Stimulated activated CD8-positive, alpha-beta memory T cell treated with anti-CD3 and anti-CD28 coated beads, Interleukin-4, amount 100 ng/mL, for 1 hour (primary cell): Measurements from ENCODE around the gene CFC1.
"Not testable (repeated sequence)": the region's sequence is repeated elsewhere in the genome, so short reads cannot be mapped to it uniquely, and the experiment has no call there.

ENCODE experiments used
- DNase-seq, 2 donors: peaks; one replicate each; pipeline ENCODE4 v3.0.0-alpha.2; 2020; ENCODE audit warnings: low read depth in 2 of 2, low spot score in 1 of 2

The CFC1 gene

GRCh38 chr2:130583582-130583981 lies 15.8 kb downstream of the CFC1 start:
- DNase-seq, result not testable (repeated sequence)

- DNase-seq, result not testable (repeated sequence)
These were observed 16.4 kb downstream of the CFC1 start for GRCh38 chr2:130582970-130583369.

DNA sequence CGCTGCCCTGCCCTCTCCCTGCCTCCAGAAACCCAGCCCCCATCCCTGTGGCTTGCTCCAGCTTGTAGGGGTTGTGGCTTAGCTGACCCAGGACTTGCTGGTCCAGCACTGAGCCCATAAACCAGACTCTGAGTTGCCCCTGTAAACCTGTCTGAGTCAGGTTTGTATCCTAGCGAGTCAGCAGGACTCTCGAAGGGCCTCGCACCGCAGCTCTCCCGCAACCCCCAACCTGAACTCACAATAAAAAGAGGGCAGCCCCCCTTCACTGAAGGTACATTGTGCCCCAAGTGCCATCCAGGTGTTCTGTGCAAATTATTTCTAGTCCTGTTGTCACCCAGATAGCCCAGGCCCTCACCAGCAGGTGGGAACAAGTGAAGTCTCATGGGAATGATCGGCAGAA lies 17.9 kb downstream of the CFC1 start:
- not testable (repeated sequence) for DNase-seq

DNA sequence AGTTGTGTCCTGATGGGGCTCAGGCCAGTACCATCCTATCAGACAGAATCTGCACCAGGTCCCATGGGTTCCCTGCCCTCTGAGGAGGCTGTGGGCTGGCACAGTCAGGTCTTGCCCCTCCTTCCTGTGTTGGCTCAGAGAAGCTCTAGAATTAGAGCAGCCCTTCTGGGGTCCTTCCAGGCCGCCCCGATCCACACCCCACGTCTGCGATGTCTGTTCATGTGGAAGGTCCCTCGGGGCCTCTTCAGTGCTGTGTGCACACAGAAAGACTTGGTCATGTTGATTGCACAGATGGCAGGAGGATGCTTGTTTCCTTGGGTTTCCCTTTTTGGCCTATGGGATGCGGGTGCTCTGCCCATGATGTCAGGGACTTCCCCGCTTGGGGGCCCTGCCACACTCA lies 20.3 kb downstream of the CFC1 start:
- DNase-seq, result not testable (repeated sequence)

- not testable (repeated sequence) for DNase-seq
These were observed 21.8 kb downstream of the CFC1 start for GRCh38 chr2:130577559-130577958.

DNA sequence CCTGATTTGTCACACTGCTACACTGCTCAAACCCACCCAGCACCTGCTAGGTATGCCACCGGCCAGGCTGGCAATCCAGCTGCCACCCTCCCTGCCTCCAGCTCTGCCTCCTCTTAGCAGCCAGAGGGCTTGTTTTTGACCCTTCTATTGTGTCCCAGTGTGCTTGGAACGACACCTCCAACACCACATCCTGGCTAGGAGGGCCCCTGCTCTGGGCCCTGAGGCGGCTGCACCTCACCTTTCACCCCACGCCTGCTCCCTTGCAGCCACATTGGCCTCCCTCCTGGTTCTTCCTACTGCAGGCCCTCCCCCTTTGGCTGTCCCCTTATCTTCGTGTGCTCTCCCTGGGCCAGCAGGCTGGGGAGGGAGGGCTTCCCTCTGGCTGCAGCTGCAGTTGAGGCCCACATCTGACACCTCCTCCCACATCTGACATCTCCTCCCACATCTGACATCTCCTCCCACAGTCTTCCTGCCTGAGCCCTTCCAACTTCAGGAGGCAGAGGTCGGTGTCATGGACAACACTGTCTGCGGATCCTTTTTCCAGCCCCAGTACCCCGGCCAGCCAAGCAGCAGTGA lies 23.1 kb downstream of the CFC1 start:
- DNase-seq, result not testable (repeated sequence)

DNA sequence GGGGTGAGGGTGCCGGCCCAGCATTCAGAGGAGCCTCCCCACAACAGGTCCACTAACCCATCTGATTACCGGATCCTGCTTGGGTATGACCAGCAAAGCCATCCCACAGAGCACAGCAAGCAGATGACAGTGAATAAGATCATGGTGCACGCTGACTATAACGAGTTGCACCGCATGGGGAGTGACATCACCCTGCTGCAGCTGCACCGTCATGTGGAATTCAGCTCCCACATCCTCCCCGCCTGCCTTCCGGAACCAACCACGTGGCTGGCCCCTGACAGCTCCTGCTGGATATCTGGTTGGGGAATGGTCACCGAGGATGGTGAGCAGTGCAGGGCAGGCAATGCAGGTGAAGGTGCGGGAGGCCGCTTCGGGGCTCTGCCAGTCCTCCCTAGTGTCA lies 25.1 kb downstream of the CFC1 start:
- not testable (repeated sequence) for DNase-seq

GRCh38 chr2:130571929-130572328 lies 27.4 kb downstream of the CFC1 start:
- DNase-seq, result not testable (repeated sequence)

- DNase-seq, result not testable (repeated sequence)
These were observed 33.2 kb downstream of the CFC1 start for GRCh38 chr2:130566165-130566564.

DNA sequence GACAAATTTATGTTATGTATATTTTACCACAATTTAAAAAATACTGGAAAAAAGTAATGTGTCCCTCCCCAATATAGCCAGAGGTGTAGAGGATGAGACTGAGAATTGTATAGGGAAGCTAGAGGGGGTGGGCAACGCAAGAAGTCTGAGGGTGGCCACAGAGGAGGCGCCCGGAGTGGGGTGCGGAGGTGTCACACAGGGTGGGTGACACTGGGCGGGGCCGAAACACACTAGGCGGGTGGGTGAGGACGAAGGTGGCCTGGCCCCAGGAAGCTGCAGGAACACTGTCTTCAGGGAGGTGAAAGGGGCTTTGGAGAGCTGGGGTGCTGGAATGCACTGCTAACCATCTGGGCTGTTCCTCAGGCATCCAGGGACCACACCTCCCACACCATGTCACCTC lies 42.9 kb downstream of the CFC1 start:
- not testable (repeated sequence) for DNase-seq

DNA sequence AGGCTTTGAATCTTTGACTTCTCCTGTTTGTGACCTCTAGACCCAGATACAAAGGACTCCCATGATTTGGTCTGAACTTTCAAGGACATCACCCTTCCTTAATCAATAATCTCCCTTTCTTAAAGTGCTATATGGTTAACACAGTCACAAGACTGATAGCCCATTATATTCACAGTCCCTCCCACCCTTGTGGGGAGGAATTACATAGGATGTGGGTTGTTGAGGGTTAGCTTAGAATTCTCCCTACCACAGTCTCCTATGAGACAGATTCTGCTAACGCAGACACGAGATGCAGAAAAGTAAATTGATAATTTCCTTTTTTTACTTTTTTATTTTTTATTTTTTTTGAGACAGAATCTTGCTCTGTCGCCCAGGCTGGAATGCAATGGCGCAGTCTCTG lies 45.2 kb downstream of the CFC1 start:
- DNase-seq, result not testable (repeated sequence)

DNA sequence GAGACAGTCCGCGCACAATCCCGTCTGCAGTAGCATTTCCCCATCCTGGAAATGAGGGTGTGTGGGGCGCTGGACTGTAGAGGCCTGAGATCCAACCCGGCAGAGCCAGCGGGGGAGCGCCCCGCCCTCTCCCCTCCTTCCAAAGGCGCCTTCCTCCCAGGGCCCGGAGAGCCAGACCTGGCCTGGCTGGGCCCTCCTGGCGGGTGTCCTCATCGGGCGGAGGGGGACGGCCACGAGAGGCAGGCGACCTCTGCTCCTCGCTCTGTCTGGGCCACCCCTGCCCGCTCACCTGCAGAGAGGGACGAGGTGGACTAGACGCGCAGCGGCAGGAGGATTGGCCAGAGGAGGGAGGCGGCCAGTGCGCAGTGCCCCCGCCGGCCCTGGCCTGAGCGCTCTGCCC lies 49.9 kb downstream of the CFC1 start:
- not testable (repeated sequence) for DNase-seq

- not testable (repeated sequence) for DNase-seq
These were observed 51.0 kb downstream of the CFC1 start for GRCh38 chr2:130548418-130548817.

- DNase-seq, result not testable (repeated sequence)
These were observed 54.4 kb downstream of the CFC1 start for GRCh38 chr2:130544978-130545377.

DNA sequence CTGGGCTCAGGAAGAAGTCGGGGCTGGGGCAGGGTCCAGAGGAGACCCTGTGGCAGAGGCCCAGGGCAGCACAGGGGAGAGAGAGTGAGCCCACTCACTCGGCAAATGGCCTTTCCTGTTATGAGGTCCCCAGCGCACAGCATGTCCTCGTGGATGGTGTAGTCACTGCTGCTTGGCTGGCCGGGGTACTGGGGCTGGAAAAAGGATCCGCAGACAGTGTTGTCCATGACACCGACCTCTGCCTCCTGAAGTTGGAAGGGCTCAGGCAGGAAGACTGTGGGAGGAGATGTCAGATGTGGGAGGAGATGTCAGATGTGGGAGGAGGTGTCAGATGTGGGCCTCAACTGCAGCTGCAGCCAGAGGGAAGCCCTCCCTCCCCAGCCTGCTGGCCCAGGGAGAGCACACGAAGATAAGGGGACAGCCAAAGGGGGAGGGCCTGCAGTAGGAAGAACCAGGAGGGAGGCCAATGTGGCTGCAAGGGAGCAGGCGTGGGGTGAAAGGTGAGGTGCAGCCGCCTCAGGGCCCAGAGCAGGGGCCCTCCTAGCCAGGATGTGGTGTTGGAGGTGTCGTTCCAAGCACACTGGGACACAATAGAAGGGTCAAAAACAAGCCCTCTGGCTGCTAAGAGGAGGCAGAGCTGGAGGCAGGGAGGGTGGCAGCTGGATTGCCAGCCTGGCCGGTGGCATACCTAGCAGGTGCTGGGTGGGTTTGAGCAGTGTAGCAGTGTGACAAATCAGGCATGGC lies 55.4 kb downstream of the CFC1 start:
- not testable (repeated sequence) for DNase-seq

DNA sequence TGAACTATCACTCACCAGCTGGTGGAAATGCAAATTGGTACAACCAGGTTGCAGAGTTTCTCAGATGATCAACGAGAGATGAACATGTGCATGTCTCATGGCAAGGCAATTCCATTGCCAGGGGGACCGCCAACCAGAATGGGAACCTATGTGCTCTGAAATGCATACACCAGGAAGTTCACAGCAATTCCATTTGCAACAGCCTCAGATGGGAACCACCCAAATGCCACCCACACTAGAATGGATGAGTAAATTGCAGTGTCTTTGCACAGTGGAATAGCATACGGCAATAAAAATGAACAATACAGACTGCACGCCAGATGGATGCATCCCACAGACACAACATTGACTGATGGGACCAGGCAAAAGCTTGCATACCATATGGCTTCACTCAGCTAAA lies 56.6 kb downstream of the CFC1 start:
- not testable (repeated sequence) for DNase-seq
